NCI-H1694 (cell line): ENCODE measurements around the gene FOLR1.
"Not testable (repeated sequence)": the region's sequence is repeated elsewhere in the genome, so short reads cannot be mapped to it uniquely, and the experiment has no call there.

ENCODE experiments used
- DNase-seq: peaks from one replicate; lab custom pipeline; 2025; lab: John Stamatoyannopoulos, UW

FOLR1 gene

GRCh38 chr11:72181553-72181958, 10.4 kb upstream of the FOLR1 start:
- not testable (repeated sequence) for DNase-seq

- no peak for DNase-seq
Observed at GRCh38 chr11:72188267-72188666, 3.7 kb upstream of the FOLR1 start.

GRCh38 chr11:72189455-72190250, 2.3 kb upstream of the FOLR1 start:
- DNase-seq: no peak

- no peak for DNase-seq
Observed at GRCh38 chr11:72190631-72191071, 1.3 kb upstream of the FOLR1 start.

- DNase-seq: no peak
Observed at GRCh38 chr11:72195518-72196270, 3.8 kb downstream of the FOLR1 start.

GRCh38 chr11:72201445-72201844, 9.5 kb downstream of the FOLR1 start:
- DNase-seq: not testable (repeated sequence)

GRCh38 chr11:72202571-72202970, 10.6 kb downstream of the FOLR1 start:
- DNase-seq: no peak

GRCh38 chr11:72203163-72203562, 11.2 kb downstream of the FOLR1 start:
- DNase-seq: no peak

GRCh38 chr11:72204886-72205285, 12.9 kb downstream of the FOLR1 start:
- DNase-seq: no peak

GRCh38 chr11:72206794-72207193, 14.9 kb downstream of the FOLR1 start:
- DNase-seq: not testable (repeated sequence)

GRCh38 chr11:72208281-72208680, 16.3 kb downstream of the FOLR1 start:
- no peak for DNase-seq

- no peak for DNase-seq
Observed at GRCh38 chr11:72209101-72209500, 17.2 kb downstream of the FOLR1 start.

- no peak for DNase-seq
Observed at GRCh38 chr11:72216638-72217037, 24.7 kb downstream of the FOLR1 start, which contains the start of gene FOLR2. TSS of gene FOLR2 (plus strand) at chr11:72216794. CDS start at chr11:72218585, 1,791 bp downstream.

- no peak for DNase-seq
Observed at GRCh38 chr11:72217841-72218240, 25.9 kb downstream of the FOLR1 start.

- DNase-seq: no peak
Observed at GRCh38 chr11:72218251-72218745, 26.4 kb downstream of the FOLR1 start.

GRCh38 chr11:72220696-72221363, 28.9 kb downstream of the FOLR1 start:
- no peak for DNase-seq

- no peak for DNase-seq
Observed at GRCh38 chr11:72221386-72222075, 29.6 kb downstream of the FOLR1 start.

- DNase-seq: no peak
Observed at GRCh38 chr11:72222106-72222891, 30.4 kb downstream of the FOLR1 start.

- peak; percentile 19 for DNase-seq
Observed at GRCh38 chr11:72222907-72223614, 31.1 kb downstream of the FOLR1 start.
